ENCODE data around the gene NDUFS6.

DNA sequence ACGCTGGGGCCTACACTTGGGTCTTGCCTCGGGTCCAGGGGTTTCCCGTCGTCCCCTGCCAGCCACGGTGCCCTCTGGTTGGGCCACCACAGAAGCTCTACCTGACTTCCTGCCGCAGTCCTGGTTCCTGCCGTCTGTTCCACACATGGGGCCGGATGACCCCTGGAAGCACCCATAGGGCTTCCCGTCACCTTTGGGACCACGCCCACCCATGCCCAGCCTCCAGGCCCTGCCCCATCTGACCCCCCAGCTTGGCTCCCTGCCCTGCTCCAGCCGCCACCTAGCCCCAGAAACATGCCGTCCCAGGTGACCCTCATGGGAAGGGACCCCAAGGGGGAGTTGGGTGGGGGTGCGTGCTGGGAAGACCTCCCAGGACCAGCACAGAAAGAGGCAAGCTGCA lies 15.2 kb upstream of the NDUFS6 start:
- TF ChIP-seq, protein P1, sequence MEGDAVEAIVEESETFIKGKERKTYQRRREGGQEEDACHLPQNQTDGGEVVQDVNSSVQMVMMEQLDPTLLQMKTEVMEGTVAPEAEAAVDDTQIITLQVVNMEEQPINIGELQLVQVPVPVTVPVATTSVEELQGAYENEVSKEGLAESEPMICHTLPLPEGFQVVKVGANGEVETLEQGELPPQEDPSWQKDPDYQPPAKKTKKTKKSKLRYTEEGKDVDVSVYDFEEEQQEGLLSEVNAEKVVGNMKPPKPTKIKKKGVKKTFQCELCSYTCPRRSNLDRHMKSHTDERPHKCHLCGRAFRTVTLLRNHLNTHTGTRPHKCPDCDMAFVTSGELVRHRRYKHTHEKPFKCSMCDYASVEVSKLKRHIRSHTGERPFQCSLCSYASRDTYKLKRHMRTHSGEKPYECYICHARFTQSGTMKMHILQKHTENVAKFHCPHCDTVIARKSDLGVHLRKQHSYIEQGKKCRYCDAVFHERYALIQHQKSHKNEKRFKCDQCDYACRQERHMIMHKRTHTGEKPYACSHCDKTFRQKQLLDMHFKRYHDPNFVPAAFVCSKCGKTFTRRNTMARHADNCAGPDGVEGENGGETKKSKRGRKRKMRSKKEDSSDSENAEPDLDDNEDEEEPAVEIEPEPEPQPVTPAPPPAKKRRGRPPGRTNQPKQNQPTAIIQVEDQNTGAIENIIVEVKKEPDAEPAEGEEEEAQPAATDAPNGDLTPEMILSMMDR (IDR thresholded peaks at IDR 0.05) = no peak
- TF ChIP-seq POLR2AphosphoS5 (IDR thresholded peaks at IDR 0.05; ENCODE audit: insufficient read depth in 1 of 2, low read depth in 1 of 2) (no peak), POLR2A (IDR thresholded peaks at IDR 0.05) (no peak)

Data from vagina (tissue), 2 donors.